ENCODE measurements around the gene NDUFB4. TPM values are rescaled to one million over a fixed set of nuclear protein-coding genes. Genes with fewer than 3 reads are reported as not detected.

NDUFB4 gene
- 152 TPM for polyA plus RNA-seq (2013)

GRCh38 chr3:120596116-120596852 is at the start of gene NDUFB4:
NDUFB4 (plus strand) TSS chr3:120596336; CDS start chr3:120596360, 24 bp downstream.
- H3K27me3 ChIP-seq (replicated peaks in 2 of 5; ENCODE audit: control insufficient read depth in 4 of 5, insufficient read depth in 5 of 5, low read length in 4 of 5): no peaks in the 10 kb centered on the region
- CTCF ChIA-PET: interaction anchor here (1.4 to 2.2 kb wide), 5 partner anchors 28 to 199 kb away, joined by 4 to 10 read pairs (median 5); no protein-coding TSS in a partner anchor
- peaks cover 5 to 32% (median 17%) of the 10 kb centered on the region in 4 experiments for H3K36me3 ChIP-seq (ENCODE audit: control insufficient read depth in 4 of 4, insufficient read depth in 4 of 4, low read length in 3 of 4)
- WGBS (ENCODE audit: insufficient coverage): 0% methylated on average over 42 of the region's 53 CpGs
- H3K4me3 ChIP-seq (ENCODE audit: control insufficient read depth in 1 of 7, extremely low read depth in 1 of 7, insufficient read depth in 4 of 7, low read depth in 2 of 7, low read length in 6 of 7): peak within 1 kb of the TSS; percentile 42 to 94 (median 89)
- DNase-seq: peak; percentile 98
- no peaks in the 10 kb centered on the region for H3K9me3 ChIP-seq (ENCODE audit: control extremely low read depth in 1 of 5, control insufficient read depth in 4 of 5, insufficient read depth in 2 of 5, low read depth in 1 of 5, low read length in 4 of 5)
- POLR2A ChIA-PET: interaction anchor here (0.6 kb wide), 1 partner anchor 1186 kb away, joined by 3 read pairs; no protein-coding TSS in a partner anchor
- peaks cover 3 to 29% (median 8%) of the 10 kb centered on the region in 4 experiments for H3K4me1 ChIP-seq (ENCODE audit: control extremely low read depth in 1 of 4, control insufficient read depth in 4 of 4, insufficient read depth in 4 of 4, low read length in 3 of 4)
- H3K27ac ChIP-seq (ENCODE audit: insufficient read depth in 1 of 2, low read depth in 1 of 2, low read length in 2 of 2, poor library complexity in 1 of 2, severe bottlenecking in 2 of 2): peak within 1 kb of the TSS; percentile 94 to 96

GRCh38 chr3:120550546-120550945 is 45.6 kb upstream of the NDUFB4 start:
- Histone ChIP-seq H3K27ac (ENCODE audit: insufficient read depth in 1 of 2, low read depth in 1 of 2, low read length in 2 of 2, poor library complexity in 1 of 2, severe bottlenecking in 2 of 2) (no peak overlapping the region), H3K36me3 (ENCODE audit: control insufficient read depth in 4 of 4, insufficient read depth in 4 of 4, low read length in 3 of 4) (no peaks in the 10 kb centered on the region), H3K4me3 (ENCODE audit: control insufficient read depth in 1 of 7, extremely low read depth in 1 of 7, insufficient read depth in 4 of 7, low read depth in 2 of 7, low read length in 6 of 7) (no peak overlapping the region), H3K4me1 (ENCODE audit: control extremely low read depth in 1 of 4, control insufficient read depth in 4 of 4, insufficient read depth in 4 of 4, low read length in 3 of 4) (no peaks in the 10 kb centered on the region), H3K9me3 (ENCODE audit: control extremely low read depth in 1 of 5, control insufficient read depth in 4 of 5, insufficient read depth in 2 of 5, low read depth in 1 of 5, low read length in 4 of 5) (no peaks in the 10 kb centered on the region), H3K27me3 (replicated peaks in 2 of 5; ENCODE audit: control insufficient read depth in 4 of 5, insufficient read depth in 5 of 5, low read length in 4 of 5) (no peaks in the 10 kb centered on the region)
- POLR2A ChIA-PET: no interaction called here
- 100% methylated on average over 1 of the region's 1 CpG for WGBS (ENCODE audit: insufficient coverage)
- no peak for DNase-seq
- CTCF ChIA-PET: no interaction called here

GRCh38 chr3:120552184-120553172 is 43.7 kb upstream of the NDUFB4 start:
- no peak overlapping the region for H3K27ac ChIP-seq (ENCODE audit: insufficient read depth in 1 of 2, low read depth in 1 of 2, low read length in 2 of 2, poor library complexity in 1 of 2, severe bottlenecking in 2 of 2)
- 94% methylated on average over 4 of the region's 5 CpGs for WGBS (ENCODE audit: insufficient coverage)
- ChIA-PET CTCF (no interaction called here), POLR2A (no interaction called here)
- no peak for DNase-seq
- H3K4me3 ChIP-seq (ENCODE audit: control insufficient read depth in 1 of 7, extremely low read depth in 1 of 7, insufficient read depth in 4 of 7, low read depth in 2 of 7, low read length in 6 of 7): no peak overlapping the region
- no peaks in the 10 kb centered on the region for H3K9me3 ChIP-seq (ENCODE audit: control extremely low read depth in 1 of 5, control insufficient read depth in 4 of 5, insufficient read depth in 2 of 5, low read depth in 1 of 5, low read length in 4 of 5)
- no peaks in the 10 kb centered on the region for H3K36me3 ChIP-seq (ENCODE audit: control insufficient read depth in 4 of 4, insufficient read depth in 4 of 4, low read length in 3 of 4)
- H3K4me1 ChIP-seq (ENCODE audit: control extremely low read depth in 1 of 4, control insufficient read depth in 4 of 4, insufficient read depth in 4 of 4, low read length in 3 of 4): no peaks in the 10 kb centered on the region
- no peaks in the 10 kb centered on the region for H3K27me3 ChIP-seq (replicated peaks in 2 of 5; ENCODE audit: control insufficient read depth in 4 of 5, insufficient read depth in 5 of 5, low read length in 4 of 5)

GRCh38 chr3:120554812-120555606 is 41.1 kb upstream of the NDUFB4 start:
- Histone ChIP-seq H3K36me3 (ENCODE audit: control insufficient read depth in 4 of 4, insufficient read depth in 4 of 4, low read length in 3 of 4) (no peaks in the 10 kb centered on the region), H3K4me3 (ENCODE audit: control insufficient read depth in 1 of 7, extremely low read depth in 1 of 7, insufficient read depth in 4 of 7, low read depth in 2 of 7, low read length in 6 of 7) (no peak overlapping the region), H3K27ac (ENCODE audit: insufficient read depth in 1 of 2, low read depth in 1 of 2, low read length in 2 of 2, poor library complexity in 1 of 2, severe bottlenecking in 2 of 2) (no peak overlapping the region), H3K27me3 (replicated peaks in 2 of 5; ENCODE audit: control insufficient read depth in 4 of 5, insufficient read depth in 5 of 5, low read length in 4 of 5) (no peaks in the 10 kb centered on the region), H3K4me1 (ENCODE audit: control extremely low read depth in 1 of 4, control insufficient read depth in 4 of 4, insufficient read depth in 4 of 4, low read length in 3 of 4) (peaks cover 4 to 20% (median 15%) of the 10 kb centered on the region in 4 experiments), H3K9me3 (ENCODE audit: control extremely low read depth in 1 of 5, control insufficient read depth in 4 of 5, insufficient read depth in 2 of 5, low read depth in 1 of 5, low read length in 4 of 5) (no peaks in the 10 kb centered on the region)
- no peak for DNase-seq
- 89% methylated on average over 3 of the region's 3 CpGs for WGBS (ENCODE audit: insufficient coverage)
- ChIA-PET CTCF (interaction anchor here (1.0 kb wide), 2 partner anchors 13 to 311 kb away, joined by 3 to 5 read pairs; no protein-coding TSS in a partner anchor), POLR2A (no interaction called here)

- Histone ChIP-seq H3K4me3 (ENCODE audit: control insufficient read depth in 1 of 7, extremely low read depth in 1 of 7, insufficient read depth in 4 of 7, low read depth in 2 of 7, low read length in 6 of 7) (no peak overlapping the region), H3K27ac (ENCODE audit: insufficient read depth in 1 of 2, low read depth in 1 of 2, low read length in 2 of 2, poor library complexity in 1 of 2, severe bottlenecking in 2 of 2) (no peak overlapping the region), H3K36me3 (ENCODE audit: control insufficient read depth in 4 of 4, insufficient read depth in 4 of 4, low read length in 3 of 4) (no peaks in the 10 kb centered on the region), H3K9me3 (ENCODE audit: control extremely low read depth in 1 of 5, control insufficient read depth in 4 of 5, insufficient read depth in 2 of 5, low read depth in 1 of 5, low read length in 4 of 5) (no peaks in the 10 kb centered on the region), H3K27me3 (replicated peaks in 2 of 5; ENCODE audit: control insufficient read depth in 4 of 5, insufficient read depth in 5 of 5, low read length in 4 of 5) (no peaks in the 10 kb centered on the region), H3K4me1 (ENCODE audit: control extremely low read depth in 1 of 4, control insufficient read depth in 4 of 4, insufficient read depth in 4 of 4, low read length in 3 of 4) (peaks cover 4 to 26% (median 22%) of the 10 kb centered on the region in 4 experiments)
- DNase-seq: no peak
- ChIA-PET CTCF (interaction anchor here (0.5 to 6.6 kb wide), 6 partner anchors 12 to 312 kb away, joined by 3 to 62 read pairs (median 4); no protein-coding TSS in a partner anchor), POLR2A (no interaction called here)
- 99% methylated on average over 7 of the region's 7 CpGs for WGBS (ENCODE audit: insufficient coverage)
Measured at GRCh38 chr3:120555657-120556509, 40.3 kb upstream of the NDUFB4 start.

- H3K36me3 ChIP-seq (ENCODE audit: control insufficient read depth in 4 of 4, insufficient read depth in 4 of 4, low read length in 3 of 4): no peaks in the 10 kb centered on the region
- no peaks in the 10 kb centered on the region for H3K27me3 ChIP-seq (replicated peaks in 2 of 5; ENCODE audit: control insufficient read depth in 4 of 5, insufficient read depth in 5 of 5, low read length in 4 of 5)
- H3K9me3 ChIP-seq (ENCODE audit: control extremely low read depth in 1 of 5, control insufficient read depth in 4 of 5, insufficient read depth in 2 of 5, low read depth in 1 of 5, low read length in 4 of 5): no peaks in the 10 kb centered on the region
- ChIA-PET CTCF (interaction anchor here (1.0 to 6.6 kb wide), 3 partner anchors 11 to 237 kb away, joined by 4 to 62 read pairs (median 4); no protein-coding TSS in a partner anchor), POLR2A (interaction anchor here (0.7 kb wide), 1 partner anchor 216 kb away, joined by 6 read pairs; no protein-coding TSS in a partner anchor)
- no peak for DNase-seq
- peaks cover 4 to 26% (median 22%) of the 10 kb centered on the region in 4 experiments for H3K4me1 ChIP-seq (ENCODE audit: control extremely low read depth in 1 of 4, control insufficient read depth in 4 of 4, insufficient read depth in 4 of 4, low read length in 3 of 4)
- H3K4me3 ChIP-seq (ENCODE audit: control insufficient read depth in 1 of 7, extremely low read depth in 1 of 7, insufficient read depth in 4 of 7, low read depth in 2 of 7, low read length in 6 of 7): no peak overlapping the region
- no peak overlapping the region for H3K27ac ChIP-seq (ENCODE audit: insufficient read depth in 1 of 2, low read depth in 1 of 2, low read length in 2 of 2, poor library complexity in 1 of 2, severe bottlenecking in 2 of 2)
Measured at GRCh38 chr3:120557115-120557514, 39.0 kb upstream of the NDUFB4 start.
